Prostate gland (tissue), 2 donors: ENCODE measurements around the gene SEC14L3. TPM values are rescaled to one million over a fixed set of nuclear protein-coding genes. Genes with fewer than 3 reads are reported as not detected.
A peak's percentile ranks its signal among the peaks of the same experiment; 100 is the strongest.

Source experiments
- DNase-seq: peaks from one replicate; pipeline ENCODE4 v3.0.0-alpha.2; 2019; ENCODE audit warnings: low spot score
- H3K27ac ChIP-seq, 2 donors: fragments of 200-600 bp; sonication (generic); 2 replicates each; pipeline ENCODE4 v1.5.1; 2017 to 2019
- H3K27me3 ChIP-seq: fragments of 200-600 bp; sonication (generic); replicated peaks from 2 replicates; pipeline ENCODE4 v1.5.1; 2019; ENCODE audit not compliant: insufficient read depth
- H3K36me3 ChIP-seq, 2 donors: fragments of 200-600 bp; sonication (generic); 1 replicate in 1 of 2; 2 replicates in 1 of 2; pipeline versions ENCODE4 v1.5.1 to v1.8.1; 2017 to 2019
- H3K4me1 ChIP-seq: fragments of 200-600 bp; sonication (generic); replicated peaks from 2 replicates; pipeline ENCODE4 v1.5.1; 2019
- H3K4me3 ChIP-seq, 2 donors: fragments of 200-600 bp; sonication (generic); 2 replicates each; pipeline ENCODE4 v1.5.1; 2017 to 2019
- H3K9me3 ChIP-seq: fragments of 200-600 bp; sonication (generic); 2 replicates; pipeline ENCODE4 v1.5.1; 2017
- CTCF ChIP-seq, 4 experiments: fragments of 200-600 bp in 2 of 4; fragments of 450-650 bp in 2 of 4; sonication (generic) in 2 of 4; IDR thresholded peaks; 1 replicate in 3 of 4; 2 replicates in 1 of 4; pipeline ENCODE4 v1.5.1; 2016 to 2019; ENCODE audit warnings: antibody characterized with exemption in 4 of 4, mild to moderate bottlenecking in 2 of 4, moderate library complexity in 2 of 4
- POLR2A ChIP-seq: fragments of 450-650 bp; IDR thresholded peaks from one replicate; pipeline ENCODE4 v1.6.1; 2016; ENCODE audit warnings: antibody characterized with exemption, mild to moderate bottlenecking
- POLR2AphosphoS5 ChIP-seq: sonication (generic); formaldehyde crosslinking; IDR thresholded peaks from one replicate; pipeline ENCODE4 v1.6.1; 2017; ENCODE audit warnings: antibody characterized with exemption
- WGBS: methylation state at CpG from one replicate; pipeline ENCODE4 v1.1.5; 2018; 5-methylcytosine and 5-hydroxymethylcytosine counted together
- intact Hi-C: fragments of 100-400 bp; cut with DNase I; formaldehyde crosslinking; loops from one replicate; pipeline ENCODE4 v1.14.2; 2022
- total RNA-seq, 2 donors: library from RNA; depleted of rRNA; stranded (reverse); fragments of >200 nt; gene quantifications; one replicate each; pipeline ENCODE4 v1.1.0, GENCODE V29; 2016

SEC14L3 gene
- total RNA-seq, 2 donors from 2014 or later = not detected

- no peak for DNase-seq
- 78% methylated on average over 7 of the region's 7 CpGs for WGBS
- Histone ChIP-seq H3K27ac (no peak overlapping the region), H3K27me3 (no peaks in the 10 kb centered on the region), H3K36me3 (no peaks in the 10 kb centered on the region), H3K4me1 (no peaks in the 10 kb centered on the region), H3K4me3 (no peak overlapping the region), H3K9me3 (no peaks in the 10 kb centered on the region)
- intact Hi-C loops = loop anchor here (5.0 to 10.0 kb wide), 2 partner anchors 96 to 383 kb away; no protein-coding TSS in a partner anchor
- TF ChIP-seq POLR2AphosphoS5 (no peak), POLR2A (no peak), CTCF (IDR thresholded peaks at IDR 0.05) (no peak)
These were observed 16.3 kb upstream of the SEC14L3 start for GRCh38 chr22:30488121-30488520.

- intact Hi-C loops = loop anchor here (5.0 to 10.0 kb wide), 2 partner anchors 94 to 382 kb away; no protein-coding TSS in a partner anchor
- Histone ChIP-seq H3K4me1 (no peaks in the 10 kb centered on the region), H3K36me3 (no peaks in the 10 kb centered on the region), H3K27ac (no peak overlapping the region), H3K27me3 (no peaks in the 10 kb centered on the region), H3K4me3 (no peak overlapping the region), H3K9me3 (no peaks in the 10 kb centered on the region)
- no peak for DNase-seq
- WGBS = 70% methylated on average over 8 of the region's 8 CpGs
- TF ChIP-seq CTCF (IDR thresholded peaks at IDR 0.05) = no peak
- no peak for TF ChIP-seq POLR2A
- no peak for TF ChIP-seq POLR2AphosphoS5
These were observed 14.9 kb upstream of the SEC14L3 start for GRCh38 chr22:30486661-30487115.

GRCh38 chr22:30486118-30486517, 14.3 kb upstream of the SEC14L3 start:
- WGBS = 93% methylated on average over 5 of the region's 5 CpGs
- H3K9me3 ChIP-seq = no peaks in the 10 kb centered on the region
- no peaks in the 10 kb centered on the region for H3K27me3 ChIP-seq
- DNase-seq = no peak
- H3K27ac ChIP-seq = no peak overlapping the region
- no peaks in the 10 kb centered on the region for H3K36me3 ChIP-seq
- intact Hi-C loops = loop anchor here (5.0 to 10.0 kb wide), 2 partner anchors 94 to 381 kb away; no protein-coding TSS in a partner anchor
- H3K4me3 ChIP-seq = no peak overlapping the region
- H3K4me1 ChIP-seq = no peaks in the 10 kb centered on the region
- no peak for TF ChIP-seq CTCF (IDR thresholded peaks at IDR 0.05)
- TF ChIP-seq POLR2AphosphoS5 = no peak
- TF ChIP-seq POLR2A = no peak

- H3K27me3 ChIP-seq = no peaks in the 10 kb centered on the region
- H3K9me3 ChIP-seq = no peaks in the 10 kb centered on the region
- intact Hi-C loops = loop anchor here (5.0 to 10.0 kb wide), 2 partner anchors 93 to 381 kb away; no protein-coding TSS in a partner anchor
- TF ChIP-seq CTCF (IDR thresholded peaks at IDR 0.05) (peak; percentile 87 to 97 (median 92)), POLR2AphosphoS5 (peak; percentile 28), POLR2A (no peak)
- no peak overlapping the region for H3K4me3 ChIP-seq
- 37% methylated on average over 18 of the region's 18 CpGs for WGBS
- no peaks in the 10 kb centered on the region for H3K36me3 ChIP-seq
- H3K27ac ChIP-seq = no peak overlapping the region
- peak; percentile 53 for DNase-seq
- no peaks in the 10 kb centered on the region for H3K4me1 ChIP-seq
These were observed 13.7 kb upstream of the SEC14L3 start for GRCh38 chr22:30485362-30485988.

GRCh38 chr22:30483169-30483568, 11.4 kb upstream of the SEC14L3 start:
- Histone ChIP-seq H3K4me3 (no peak overlapping the region), H3K27me3 (no peaks in the 10 kb centered on the region), H3K4me1 (no peaks in the 10 kb centered on the region), H3K9me3 (no peaks in the 10 kb centered on the region), H3K27ac (no peak overlapping the region), H3K36me3 (no peaks in the 10 kb centered on the region)
- TF ChIP-seq POLR2A (no peak), POLR2AphosphoS5 (no peak), CTCF (IDR thresholded peaks at IDR 0.05) (no peak)
- intact Hi-C loops = loop anchor here (10.0 kb wide), 1 partner anchor 378 kb away; no protein-coding TSS in a partner anchor
- no peak for DNase-seq
- 100% methylated on average over 1 of the region's 1 CpG for WGBS
